ENCODE results near the gene TMEM151B. TPM values are rescaled to one million over a fixed set of nuclear protein-coding genes. Genes with fewer than 3 reads are reported as not detected.

TMEM151B gene
- total RNA-seq, 1 donor from 2014 or later = 0.09 TPM

GRCh38 chr6:44248579-44248978 is 21.7 kb upstream of the TMEM151B start:
- DNase-seq (ENCODE audit: low read depth) (no peak), FAIRE-seq (no peak)
- Histone ChIP-seq H3K27me3 (ENCODE audit: insufficient read depth, low read length) (no peaks in the 10 kb centered on the region), H3K9ac (ENCODE audit: low read length) (peak overlapping the region; percentile 100), H3K9me3 (ENCODE audit: insufficient read depth, low read depth, low read length) (no peaks in the 10 kb centered on the region), H2AFZ (ENCODE audit: low read depth, low read length) (no peak overlapping the region), H3K79me2 (ENCODE audit: insufficient read depth, low read length) (peaks cover 70% of the 10 kb centered on the region), H3K4me1 (ENCODE audit: insufficient read depth, low read length) (peaks cover 17% of the 10 kb centered on the region), H4K20me1 (ENCODE audit: insufficient read depth, low read length) (peaks cover 67% of the 10 kb centered on the region), H3K36me3 (ENCODE audit: insufficient read depth, low read length) (peaks cover 47% of the 10 kb centered on the region), H3K4me3 (ENCODE audit: insufficient read depth, low read depth, low read length) (peak overlapping the region; percentile 100), H3K4me2 (ENCODE audit: low read length) (peak overlapping the region; percentile 93), H3K27ac (ENCODE audit: low read depth, low read length) (peak overlapping the region; percentile 92)
- Mint-ChIP-seq H3K9me3 (ENCODE audit: unreplicated experiment) (peaks cover 3% of the 10 kb centered on the region), H3K27ac (ENCODE audit: unreplicated experiment) (peak overlapping the region; percentile 92), H3K4me1 (ENCODE audit: low read depth, unreplicated experiment) (peaks cover 42% of the 10 kb centered on the region), H3K4me3 (ENCODE audit: unreplicated experiment) (peak overlapping the region; percentile 98), H3K36me3 (ENCODE audit: low read depth, unreplicated experiment) (peaks cover 39% of the 10 kb centered on the region), H3K27me3 (ENCODE audit: low read depth, unreplicated experiment) (no peaks in the 10 kb centered on the region)
- TF ChIP-seq EZH2 (IDR thresholded peaks at IDR 0.05; ENCODE audit: insufficient read depth, low read length) = no peak
- TF ChIP-seq, protein P1, sequence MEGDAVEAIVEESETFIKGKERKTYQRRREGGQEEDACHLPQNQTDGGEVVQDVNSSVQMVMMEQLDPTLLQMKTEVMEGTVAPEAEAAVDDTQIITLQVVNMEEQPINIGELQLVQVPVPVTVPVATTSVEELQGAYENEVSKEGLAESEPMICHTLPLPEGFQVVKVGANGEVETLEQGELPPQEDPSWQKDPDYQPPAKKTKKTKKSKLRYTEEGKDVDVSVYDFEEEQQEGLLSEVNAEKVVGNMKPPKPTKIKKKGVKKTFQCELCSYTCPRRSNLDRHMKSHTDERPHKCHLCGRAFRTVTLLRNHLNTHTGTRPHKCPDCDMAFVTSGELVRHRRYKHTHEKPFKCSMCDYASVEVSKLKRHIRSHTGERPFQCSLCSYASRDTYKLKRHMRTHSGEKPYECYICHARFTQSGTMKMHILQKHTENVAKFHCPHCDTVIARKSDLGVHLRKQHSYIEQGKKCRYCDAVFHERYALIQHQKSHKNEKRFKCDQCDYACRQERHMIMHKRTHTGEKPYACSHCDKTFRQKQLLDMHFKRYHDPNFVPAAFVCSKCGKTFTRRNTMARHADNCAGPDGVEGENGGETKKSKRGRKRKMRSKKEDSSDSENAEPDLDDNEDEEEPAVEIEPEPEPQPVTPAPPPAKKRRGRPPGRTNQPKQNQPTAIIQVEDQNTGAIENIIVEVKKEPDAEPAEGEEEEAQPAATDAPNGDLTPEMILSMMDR (IDR thresholded peaks at IDR 0.05; ENCODE audit: insufficient read depth, low read depth, low read length) = no peak

DNA sequence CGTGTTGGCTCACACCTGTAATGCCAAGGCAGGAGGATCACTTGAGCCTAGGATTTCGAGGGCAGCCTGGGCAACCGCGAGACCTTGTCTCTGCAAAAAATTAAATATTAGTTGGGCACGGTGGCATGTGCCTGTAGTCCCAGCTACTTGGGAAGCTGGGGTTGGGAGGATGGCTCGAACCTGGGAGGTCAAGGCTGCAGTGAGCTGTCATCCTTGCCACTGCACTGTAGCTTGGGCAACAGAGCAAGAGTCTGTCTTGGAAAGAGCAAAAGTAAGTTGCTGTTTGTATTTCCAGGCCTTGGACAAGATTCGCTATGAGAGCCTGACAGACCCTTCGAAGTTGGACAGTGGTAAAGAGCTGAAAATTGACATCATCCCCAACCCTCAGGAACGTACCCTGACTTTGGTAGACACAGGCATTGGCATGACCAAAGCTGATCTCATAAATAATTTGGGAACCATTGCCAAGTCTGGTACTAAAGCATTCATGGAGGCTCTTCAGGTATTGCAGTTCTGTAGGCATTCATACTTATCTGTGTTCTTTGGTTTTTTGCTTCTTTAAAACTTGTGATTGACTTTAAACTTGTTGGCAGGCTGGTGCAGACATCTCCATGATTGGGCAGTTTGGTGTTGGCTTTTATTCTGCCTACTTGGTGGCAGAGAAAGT is 21.0 kb upstream of the TMEM151B start:
- Histone ChIP-seq H3K27ac (ENCODE audit: low read depth, low read length) (no peak overlapping the region), H3K4me2 (ENCODE audit: low read length) (peak overlapping the region; percentile 93)
- H3K27ac Mint-ChIP-seq (ENCODE audit: unreplicated experiment) = no peak overlapping the region

More for the DNA sequence above, 21.0 kb upstream of the TMEM151B start:
- Mint-ChIP-seq H3K36me3 (ENCODE audit: low read depth, unreplicated experiment) (peaks cover 40% of the 10 kb centered on the region), H3K9me3 (ENCODE audit: unreplicated experiment) (peaks cover 3% of the 10 kb centered on the region), H3K4me1 (ENCODE audit: low read depth, unreplicated experiment) (peaks cover 44% of the 10 kb centered on the region), H3K4me3 (ENCODE audit: unreplicated experiment) (peak overlapping the region; percentile 98), H3K27me3 (ENCODE audit: low read depth, unreplicated experiment) (no peaks in the 10 kb centered on the region)
- no peak for FAIRE-seq
- Histone ChIP-seq H3K9me3 (ENCODE audit: insufficient read depth, low read depth, low read length) (no peaks in the 10 kb centered on the region), H4K20me1 (ENCODE audit: insufficient read depth, low read length) (peaks cover 73% of the 10 kb centered on the region), H3K4me3 (ENCODE audit: insufficient read depth, low read depth, low read length) (peak overlapping the region; percentile 100), H3K36me3 (ENCODE audit: insufficient read depth, low read length) (peaks cover 53% of the 10 kb centered on the region), H3K4me1 (ENCODE audit: insufficient read depth, low read length) (peaks cover 17% of the 10 kb centered on the region), H3K79me2 (ENCODE audit: insufficient read depth, low read length) (peaks cover 76% of the 10 kb centered on the region), H3K27me3 (ENCODE audit: insufficient read depth, low read length) (no peaks in the 10 kb centered on the region), H2AFZ (ENCODE audit: low read depth, low read length) (no peak overlapping the region), H3K9ac (ENCODE audit: low read length) (peak overlapping the region; percentile 100)
- TF ChIP-seq, protein P1 (IDR thresholded peaks at IDR 0.05; ENCODE audit: insufficient read depth, low read depth, low read length) = no peak
- no peak for TF ChIP-seq EZH2 (IDR thresholded peaks at IDR 0.05; ENCODE audit: insufficient read depth, low read length)
- no peak for DNase-seq (ENCODE audit: low read depth)

Measured in astrocyte (in vitro differentiated cells and primary cell).